Left cardiac atrium (tissue), 4 donors: Measurements from ENCODE around the gene TBC1D12. TPM values are rescaled to one million over a fixed set of nuclear protein-coding genes. Genes with fewer than 3 reads are reported as not detected.

Experiments used
- ATAC-seq, 2 donors: fragments of 200-7000 bp; cut with Tn5 transposase; one replicate each; pipeline ENCODE4 v1.9.1; 2020; ENCODE audit warnings: mild to moderate bottlenecking in 2 of 2, moderate library complexity in 2 of 2
- DNase-seq: peaks from one replicate; pipeline ENCODE4 v3.0.0-alpha.2; 2020
- intact Hi-C, 2 donors: fragments of 100-400 bp; cut with DNase I; formaldehyde crosslinking; loops; one replicate each; pipeline versions ENCODE4 v1.14.1 to v1.15.1; 2022 to 2023
- total RNA-seq, 2 donors: library from RNA; stranded (reverse); fragmentation: NEBNext Ultra II Directional; extraction: Animal tissue kit (Norgen Biotek cat#: 25700); gene quantifications; one replicate each; pipeline ENCODE4 v1.2.1, GENCODE V29; 2021
- donor health status: DM: no; HTN: yes; CAD: no.
- donor health status: DM: no; HTN: yes; CAD: no; lungs with severe emphysema.
- donor health status: DM: yes; HTN: yes; CAD: no.
- donor health status: Dilated cardiomyopathy.

TBC1D12 gene
- total RNA-seq, 2 donors from 2014 or later: 6.6 to 6.9 TPM

DNA sequence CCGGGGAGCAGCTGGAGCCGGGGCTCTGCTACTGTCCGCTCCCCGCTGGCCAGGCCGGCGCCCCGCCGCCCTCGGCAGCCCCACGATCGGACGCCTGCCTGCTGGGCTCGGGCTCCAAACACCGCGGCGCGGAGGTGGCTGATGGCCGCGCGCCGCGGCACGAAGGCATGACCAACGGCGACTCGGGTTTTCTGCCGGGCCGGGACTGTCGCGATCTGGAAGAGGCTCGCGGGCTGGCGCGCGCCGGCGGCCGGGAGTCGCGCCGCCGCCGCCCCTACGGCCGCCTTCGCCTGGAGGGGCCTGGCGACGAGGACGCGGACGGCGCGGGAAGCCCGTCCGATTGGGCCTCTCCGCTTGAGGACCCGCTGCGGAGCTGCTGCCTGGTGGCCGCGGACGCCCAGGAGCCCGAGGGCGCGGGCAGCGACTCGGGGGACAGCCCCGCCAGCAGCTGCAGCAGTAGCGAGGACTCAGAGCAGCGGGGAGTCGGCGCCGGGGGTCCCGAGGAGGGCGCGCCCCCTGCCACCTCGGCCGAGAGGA, 570 bp downstream of the TBC1D12 start:
- ATAC-seq: peak; percentile 44 to 48
- intact Hi-C loops: loop anchor here (5.0 kb wide), 1 partner anchor 41 kb away; the partner anchor contains the start of gene NOC3L (in 2 of the 2)
- DNase-seq: no peak

GRCh38 chr10:94403380-94404213, 1.3 kb downstream of the TBC1D12 start:
- ATAC-seq: peak; percentile 46 to 61
- DNase-seq: peak; percentile 75
- intact Hi-C loops: loop anchor here (5.0 kb wide), 1 partner anchor 41 kb away; the partner anchor contains the start of gene NOC3L (in 2 of the 2)

DNA sequence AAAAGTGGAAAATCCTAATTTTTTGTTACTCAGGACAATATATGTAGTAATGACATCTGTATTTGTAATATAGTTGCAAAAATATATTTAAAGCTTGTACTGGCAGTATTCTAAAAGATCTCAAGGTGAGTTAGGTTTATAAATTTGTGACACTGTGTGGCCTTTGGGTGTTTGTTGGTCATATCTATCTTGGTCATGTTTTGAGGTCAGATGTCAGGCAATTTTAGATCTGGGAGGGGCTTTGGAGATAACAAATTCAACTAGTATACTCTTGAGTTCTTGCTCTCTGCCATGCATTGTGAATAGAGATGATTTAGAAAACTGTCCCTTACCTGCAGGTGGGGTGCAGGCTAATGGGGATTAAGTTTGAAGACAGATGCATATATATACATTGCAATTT, 3.1 kb downstream of the TBC1D12 start:
- intact Hi-C loops: no loop called here
- ATAC-seq (no peak), DNase-seq (no peak)

- ATAC-seq (no peak), DNase-seq (no peak)
- intact Hi-C loops: no loop called here
These were observed 5.3 kb downstream of the TBC1D12 start for GRCh38 chr10:94407668-94408067.

GRCh38 chr10:94409021-94409657, 6.8 kb downstream of the TBC1D12 start:
- DNase-seq (no peak), ATAC-seq (no peak)
- intact Hi-C loops: no loop called here

DNA sequence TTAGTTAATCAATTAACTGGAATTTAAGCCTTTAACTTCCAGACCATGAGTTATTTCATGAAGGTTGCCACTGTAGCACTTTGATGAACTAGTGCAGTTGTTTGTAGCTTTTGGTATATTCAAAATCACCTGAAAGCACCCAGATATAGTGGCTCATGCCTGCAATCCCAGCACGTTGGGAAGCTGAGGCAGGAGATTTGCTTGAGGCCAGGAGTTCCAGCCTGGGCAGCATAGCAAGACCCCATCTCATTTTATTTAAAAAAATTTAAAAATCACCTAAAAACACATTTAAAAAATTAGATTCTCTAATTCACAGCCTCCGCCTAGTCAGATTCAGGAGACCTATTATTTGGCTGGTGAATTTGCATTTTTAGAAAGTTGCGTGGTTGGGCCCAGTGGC, 9.0 kb downstream of the TBC1D12 start:
- no peak for DNase-seq
- no peak for ATAC-seq
- intact Hi-C loops: no loop called here

- ATAC-seq (peak in 1 of 2 donors; percentile 33), DNase-seq (no peak)
- intact Hi-C loops: no loop called here
These were observed 10.1 kb downstream of the TBC1D12 start for GRCh38 chr10:94412449-94412848.

- peak in 1 of 2 donors; percentile 41 for ATAC-seq
- intact Hi-C loops: no loop called here
- DNase-seq: no peak
These were observed 11.0 kb downstream of the TBC1D12 start for GRCh38 chr10:94413361-94413760.

DNA sequence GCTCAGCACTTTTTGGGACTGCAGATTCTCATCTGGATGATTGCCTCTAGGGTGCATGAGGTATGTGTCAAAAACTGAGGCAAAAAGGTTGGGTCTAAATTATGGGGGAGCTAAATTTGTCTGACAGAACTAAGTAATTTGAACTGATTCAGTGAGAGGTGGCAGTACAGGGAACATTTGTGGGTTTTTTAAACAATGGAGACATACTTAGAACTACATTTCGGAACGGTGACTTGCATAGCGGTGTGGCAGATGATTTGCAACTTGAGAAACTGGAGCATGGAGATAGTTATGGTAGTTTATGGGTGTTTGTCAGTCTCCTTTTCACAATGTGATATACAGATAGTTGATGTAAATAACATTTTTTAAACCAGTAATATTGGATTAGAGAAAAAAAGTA, 14.6 kb downstream of the TBC1D12 start:
- intact Hi-C loops: no loop called here
- DNase-seq (no peak), ATAC-seq (no peak)

GRCh38 chr10:94417321-94417720, 15.0 kb downstream of the TBC1D12 start:
- intact Hi-C loops: no loop called here
- DNase-seq (no peak), ATAC-seq (no peak)

- intact Hi-C loops: no loop called here
- no peak for ATAC-seq
These were observed 18.2 kb downstream of the TBC1D12 start for GRCh38 chr10:94420516-94420915.

DNA sequence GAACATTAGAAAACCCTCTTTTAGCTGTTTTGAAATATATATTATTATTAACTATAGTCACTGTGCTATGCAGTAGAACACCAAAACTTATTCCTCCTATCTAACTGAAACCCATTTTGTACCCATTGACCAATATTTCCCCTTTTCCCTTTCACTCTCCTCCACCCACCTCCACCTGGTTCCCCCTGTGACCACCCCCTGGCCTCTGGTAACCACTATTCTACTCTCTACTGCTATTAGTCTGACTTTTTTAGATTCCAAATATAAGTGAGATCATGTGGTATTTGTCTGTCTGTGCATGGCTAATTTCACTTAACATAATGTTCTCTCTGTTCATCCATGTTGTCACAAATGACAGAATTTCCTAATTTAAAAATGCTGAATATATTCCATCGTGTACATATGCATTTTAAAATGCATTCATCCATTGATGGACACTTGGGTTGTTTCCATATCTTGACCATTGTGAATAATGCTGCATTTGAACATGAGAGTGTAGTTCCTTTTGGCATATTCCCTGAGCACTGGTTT, 18.7 kb downstream of the TBC1D12 start:
- intact Hi-C loops: no loop called here
- ATAC-seq: no peak

More at GRCh38 chr10:94420516-94420915, 18.2 kb downstream of the TBC1D12 start:
- DNase-seq: no peak

GRCh38 chr10:94423627-94424026, 21.3 kb downstream of the TBC1D12 start:
- DNase-seq (no peak), ATAC-seq (no peak)
- intact Hi-C loops: no loop called here

More for the DNA sequence above, 18.7 kb downstream of the TBC1D12 start:
- DNase-seq: no peak

DNA sequence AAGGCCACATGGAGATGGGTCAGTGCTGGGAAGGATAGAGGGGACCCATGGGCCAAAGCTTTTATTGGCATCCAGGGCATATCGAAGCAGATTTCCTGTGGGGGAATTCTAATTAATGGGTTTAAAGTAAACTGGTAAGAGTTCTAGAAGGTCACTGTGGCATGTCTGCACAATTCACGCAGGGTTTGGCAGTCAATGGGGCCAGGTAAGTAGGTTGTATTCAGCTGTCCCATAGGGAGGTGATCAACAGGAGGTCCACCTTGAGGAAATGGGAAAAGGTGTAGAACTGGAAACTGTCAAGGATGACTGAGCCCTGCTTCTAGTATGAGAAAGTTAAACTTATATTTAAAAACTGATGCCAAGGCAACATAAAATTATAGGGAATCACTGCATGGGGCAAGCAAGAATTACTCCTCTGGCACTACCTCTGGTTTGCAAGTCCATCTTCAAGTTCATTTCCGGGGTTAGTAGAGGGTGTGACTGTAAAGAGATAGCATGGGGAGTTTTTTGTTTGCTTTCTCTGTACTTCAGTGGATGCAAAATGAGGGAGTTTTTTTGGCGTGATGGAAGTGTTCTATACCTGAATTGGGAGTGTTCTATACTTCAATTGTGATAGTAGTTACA, 22.5 kb downstream of the TBC1D12 start:
- intact Hi-C loops: no loop called here
- no peak for DNase-seq
- ATAC-seq: no peak

- DNase-seq (no peak), ATAC-seq (no peak)
- intact Hi-C loops: no loop called here
These were observed 23.6 kb downstream of the TBC1D12 start for GRCh38 chr10:94425942-94426341.

DNA sequence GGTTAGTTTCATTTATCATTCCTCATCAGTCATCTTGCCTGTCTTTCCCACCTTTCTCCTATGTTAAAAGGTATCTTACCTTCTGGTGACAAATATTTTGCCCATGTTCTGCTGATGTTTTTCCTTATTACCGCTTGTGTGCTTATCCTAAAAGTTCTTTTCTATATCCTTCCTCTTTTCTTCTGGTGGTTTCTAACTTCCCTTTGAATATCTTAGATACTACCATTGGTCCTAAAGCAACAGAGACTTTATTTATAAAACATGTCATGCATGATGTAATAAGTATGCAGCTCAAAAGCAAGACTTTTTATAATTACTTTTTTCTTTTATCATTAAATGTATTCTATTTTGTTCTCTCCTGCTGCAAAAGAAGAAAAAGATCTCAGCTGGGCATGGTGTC, 24.8 kb downstream of the TBC1D12 start:
- DNase-seq (no peak), ATAC-seq (no peak)
- intact Hi-C loops: no loop called here

DNA sequence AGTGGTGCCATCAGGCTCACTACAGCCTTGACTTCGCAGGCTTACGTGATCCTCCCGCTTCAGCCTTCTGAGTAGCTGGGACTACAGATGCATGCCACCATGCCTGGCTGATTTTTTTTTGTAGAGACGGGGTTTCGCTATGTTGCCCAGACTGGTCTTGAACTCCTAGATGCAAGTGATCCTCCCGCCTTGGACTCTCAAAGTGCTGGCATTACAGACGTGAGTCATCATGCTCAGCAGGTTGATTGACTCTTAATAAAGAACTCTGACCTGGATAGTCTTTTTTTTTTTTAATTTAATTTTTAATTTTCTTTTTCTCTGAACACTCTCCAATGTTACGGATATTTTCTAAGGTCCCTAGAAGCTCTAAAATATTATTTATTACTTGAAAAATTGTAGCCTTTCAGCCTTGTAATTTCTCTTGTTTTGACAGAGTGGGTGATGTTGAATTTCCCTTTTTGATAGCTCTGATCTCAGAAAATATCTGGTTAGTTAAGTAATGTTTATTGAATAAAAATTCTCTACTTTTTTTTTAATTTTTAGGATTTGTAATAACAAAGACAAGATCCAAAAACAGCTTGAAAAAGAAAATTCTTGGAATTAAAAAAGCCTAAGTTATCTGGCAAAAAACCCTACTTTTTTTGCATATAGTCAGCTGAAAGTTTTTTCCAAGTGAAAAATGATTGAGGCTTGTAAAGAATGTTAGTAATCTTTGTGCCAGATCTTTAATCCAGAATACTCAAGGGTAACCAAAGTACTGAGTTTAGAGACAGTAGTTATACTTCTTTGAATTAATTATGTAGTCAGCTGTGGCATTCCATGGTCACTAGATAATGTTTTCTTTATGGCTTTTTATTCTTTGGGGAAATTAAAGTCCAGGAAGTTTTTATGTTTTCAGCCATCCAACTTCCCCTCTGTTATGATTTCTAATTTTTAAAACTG, 26.7 kb downstream of the TBC1D12 start:
- ATAC-seq (peak in 1 of 2 donors; percentile 81), DNase-seq (no peak)
- intact Hi-C loops: no loop called here

GRCh38 chr10:94430701-94431100, 28.4 kb downstream of the TBC1D12 start:
- DNase-seq (no peak), ATAC-seq (no peak)
- intact Hi-C loops: no loop called here
